Activated CD4-positive, alpha-beta T cell treated with anti-CD3 and anti-CD28 coated beads for 36 hours (primary cell): Measurements from ENCODE around the gene PPIAL4G. TPM values are rescaled to one million over a fixed set of nuclear protein-coding genes. Genes with fewer than 3 reads are reported as not detected.
"Not testable (repeated sequence)": the region's sequence is repeated elsewhere in the genome, so short reads cannot be mapped to it uniquely, and the experiment has no call there.

Experiments
- ATAC-seq: fragments of 200-7000 bp; cut with Tn5 transposase; one replicate; pipeline ENCODE4 v1.10.0; 2021; ENCODE audit warnings: mild to moderate bottlenecking, moderate library complexity
- CTCF ChIA-PET: fragments of 350-600 bp; sonication (Branson Sonifier 250); formaldehyde crosslinking; loops from one replicate; lab custom pipeline; 2021; ENCODE audit warnings: antibody characterized with exemption; lab: Charles Lee
- POLR2A ChIA-PET: fragments of 350-600 bp; sonication (Branson Sonifier 250); formaldehyde crosslinking; loops from one replicate; lab custom pipeline; 2021; ENCODE audit warnings: antibody characterized with exemption, inconsistent platforms; lab: Charles Lee
- DNase-seq: peaks from one replicate; pipeline ENCODE4 v3.0.0-alpha.2; 2020
- H3K27ac Mint-ChIP-seq: one replicate; pipeline ENCODE4 v1.8.0; 2021; ENCODE audit warnings: mixed read lengths
- H3K27me3 Mint-ChIP-seq: one replicate; pipeline ENCODE4 v1.8.0; 2021; ENCODE audit warnings: mixed read lengths
- H3K36me3 Mint-ChIP-seq: one replicate; pipeline ENCODE4 v1.8.0; 2021; ENCODE audit warnings: low read depth, mixed read lengths
- H3K4me1 Mint-ChIP-seq: one replicate; pipeline ENCODE4 v1.8.0; 2021; ENCODE audit warnings: mixed read lengths
- H3K4me3 Mint-ChIP-seq: one replicate; pipeline ENCODE4 v1.8.0; 2021; ENCODE audit warnings: mild to moderate bottlenecking, moderate library complexity, mixed read lengths
- H3K9me3 Mint-ChIP-seq: one replicate; pipeline ENCODE4 v1.8.0; 2021; ENCODE audit warnings: low read depth, mixed read lengths
- intact Hi-C, 2 experiments: fragments of 100-400 bp; cut with DNase I in 1 of 2; cut with micrococcal nuclease in 1 of 2; formaldehyde crosslinking; loops; one replicate each; pipeline versions ENCODE4 v1.14.2 to v1.15.1; 2022 to 2024; cut with DNase I, micrococcal nuclease
- total RNA-seq, 2 experiments: library from RNA; stranded (reverse); gene quantifications; one replicate each; pipeline ENCODE4 v1.2.3, GENCODE V29; 2021

Gene PPIAL4G
- total RNA-seq, 2 experiments from 2014 or later: 0.05 to 0.07 TPM

DNA sequence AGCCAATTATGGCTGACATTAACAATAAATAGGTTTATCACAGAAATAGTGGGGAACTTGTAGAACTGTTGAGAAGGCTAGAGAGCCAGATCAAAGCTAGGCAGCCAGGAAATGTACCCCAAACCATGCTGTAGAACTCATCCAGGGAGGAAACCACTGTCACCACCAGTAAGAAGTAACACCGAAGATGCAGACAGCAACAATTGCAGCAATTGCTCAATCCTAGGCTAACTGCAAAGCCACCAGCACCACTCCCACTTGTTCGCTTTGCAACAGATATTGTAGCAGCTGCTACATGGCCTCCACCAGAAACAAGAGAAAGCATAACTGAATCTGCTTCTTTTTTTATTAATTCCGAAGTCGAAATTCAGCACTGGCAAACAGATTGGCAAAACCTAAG is 2.0 kb downstream of the PPIAL4G start:
- POLR2A ChIA-PET, H3K27ac Mint-ChIP-seq, H3K9me3 Mint-ChIP-seq, H3K27me3 Mint-ChIP-seq, H3K4me3 Mint-ChIP-seq, intact Hi-C loops, H3K4me1 Mint-ChIP-seq, H3K36me3 Mint-ChIP-seq, CTCF ChIA-PET, ATAC-seq: not testable (repeated sequence)
- DNase-seq: peak; percentile 40

GRCh38 chr1:148459694-148460093 is 23.4 kb downstream of the PPIAL4G start:
- CTCF ChIA-PET, intact Hi-C loops, H3K36me3 Mint-ChIP-seq, H3K27me3 Mint-ChIP-seq, POLR2A ChIA-PET, DNase-seq, H3K4me1 Mint-ChIP-seq, H3K9me3 Mint-ChIP-seq, ATAC-seq: not testable (repeated sequence)
- Mint-ChIP-seq H3K27ac (peak overlapping the region; percentile 79), H3K4me3 (peak overlapping the region; percentile 77)

DNA sequence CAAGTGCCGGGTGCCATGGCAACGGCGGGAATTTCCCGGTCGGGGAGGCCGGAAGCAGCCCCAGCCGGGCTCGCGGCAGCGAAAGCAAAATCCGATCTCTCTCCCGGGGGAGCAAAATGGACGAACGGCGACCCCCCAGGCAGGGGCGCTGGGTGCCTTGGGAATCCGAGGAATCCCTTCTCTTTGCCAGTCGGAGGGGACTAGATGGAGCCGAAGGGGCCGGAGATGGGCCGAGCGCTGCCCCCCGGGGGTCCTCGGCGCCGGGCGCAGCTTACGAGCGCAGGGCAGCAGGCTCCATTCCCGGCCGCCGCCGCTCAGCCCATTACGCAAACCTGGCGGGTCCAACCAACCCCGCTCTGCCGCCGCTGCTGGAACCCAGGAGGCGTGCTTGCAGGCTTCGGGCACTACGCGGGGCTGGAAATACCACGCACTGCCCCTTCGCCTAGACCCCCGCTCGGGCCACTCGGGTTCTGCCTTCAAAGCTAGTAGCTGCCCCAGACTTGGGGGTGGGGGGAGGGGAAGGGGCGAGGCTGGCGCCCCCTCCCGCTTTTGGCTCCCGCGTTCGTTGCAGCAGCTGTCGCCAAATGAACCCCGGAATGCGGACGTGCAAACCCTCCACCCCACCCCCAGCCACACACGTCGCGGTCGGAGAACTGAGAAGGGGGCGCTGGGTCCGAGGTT is 24.1 kb downstream of the PPIAL4G start:
- H3K27me3 Mint-ChIP-seq, ATAC-seq, H3K9me3 Mint-ChIP-seq, intact Hi-C loops, CTCF ChIA-PET, H3K4me1 Mint-ChIP-seq, H3K36me3 Mint-ChIP-seq: not testable (repeated sequence)
- peak; percentile 69 for DNase-seq
- POLR2A ChIA-PET: interaction anchor here (0.6 kb wide), 1 partner anchor 64 kb away, joined by 3 read pairs; no protein-coding TSS in a partner anchor
- Mint-ChIP-seq H3K4me3 (peak overlapping the region; percentile 77), H3K27ac (peak overlapping the region; percentile 72)

- DNase-seq: peak; percentile 61
- peak overlapping the region; percentile 77 for H3K4me3 Mint-ChIP-seq
- H3K27me3 Mint-ChIP-seq, H3K4me1 Mint-ChIP-seq, ATAC-seq, intact Hi-C loops, CTCF ChIA-PET, H3K9me3 Mint-ChIP-seq, H3K36me3 Mint-ChIP-seq: not testable (repeated sequence)
- peak overlapping the region; percentile 93 for H3K27ac Mint-ChIP-seq
- POLR2A ChIA-PET: interaction anchor here (0.6 kb wide), 1 partner anchor 65 kb away, joined by 3 read pairs; no protein-coding TSS in a partner anchor
Measured at GRCh38 chr1:148458398-148458797, 24.7 kb downstream of the PPIAL4G start.

DNA sequence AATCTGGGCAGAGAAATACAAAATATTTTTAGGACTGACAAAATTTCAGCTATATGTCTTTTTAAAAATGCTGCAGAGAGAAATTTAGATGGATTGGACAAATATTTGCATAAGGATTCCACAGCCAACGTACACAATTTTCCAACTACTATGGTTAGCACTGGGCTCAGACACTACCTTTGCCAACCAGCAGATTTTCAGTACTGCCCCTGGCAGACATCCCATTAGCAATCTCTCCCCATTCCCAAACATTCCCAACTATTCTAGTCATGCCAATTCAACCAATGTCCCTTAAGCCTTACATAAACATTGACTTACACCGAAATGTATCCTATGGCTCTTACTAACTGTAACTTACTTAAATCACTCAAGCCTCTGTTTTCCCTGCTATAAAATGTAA is 30.3 kb downstream of the PPIAL4G start:
- POLR2A ChIA-PET, H3K27me3 Mint-ChIP-seq, DNase-seq, H3K4me3 Mint-ChIP-seq, CTCF ChIA-PET, H3K4me1 Mint-ChIP-seq, H3K27ac Mint-ChIP-seq, H3K36me3 Mint-ChIP-seq, intact Hi-C loops, ATAC-seq, H3K9me3 Mint-ChIP-seq: not testable (repeated sequence)

- H3K36me3 Mint-ChIP-seq: peaks cover 20% of the 10 kb centered on the region
- ATAC-seq, POLR2A ChIA-PET, H3K9me3 Mint-ChIP-seq, DNase-seq, H3K27ac Mint-ChIP-seq, H3K4me3 Mint-ChIP-seq, CTCF ChIA-PET, H3K27me3 Mint-ChIP-seq, intact Hi-C loops: not testable (repeated sequence)
- H3K4me1 Mint-ChIP-seq: peaks cover 36% of the 10 kb centered on the region
Measured at GRCh38 chr1:148439654-148440325, 43.3 kb downstream of the PPIAL4G start.

GRCh38 chr1:148435406-148435805 is 47.7 kb downstream of the PPIAL4G start:
- intact Hi-C loops: no loop called here
- no peak overlapping the region for H3K27ac Mint-ChIP-seq
- no peaks in the 10 kb centered on the region for H3K27me3 Mint-ChIP-seq
- no peaks in the 10 kb centered on the region for H3K9me3 Mint-ChIP-seq
- H3K4me3 Mint-ChIP-seq: no peak overlapping the region
- ATAC-seq: no peak
- H3K36me3 Mint-ChIP-seq: peaks cover 49% of the 10 kb centered on the region
- POLR2A ChIA-PET: no interaction called here
- no peak for DNase-seq
- H3K4me1 Mint-ChIP-seq: peaks cover 59% of the 10 kb centered on the region
- CTCF ChIA-PET: no interaction called here

DNA sequence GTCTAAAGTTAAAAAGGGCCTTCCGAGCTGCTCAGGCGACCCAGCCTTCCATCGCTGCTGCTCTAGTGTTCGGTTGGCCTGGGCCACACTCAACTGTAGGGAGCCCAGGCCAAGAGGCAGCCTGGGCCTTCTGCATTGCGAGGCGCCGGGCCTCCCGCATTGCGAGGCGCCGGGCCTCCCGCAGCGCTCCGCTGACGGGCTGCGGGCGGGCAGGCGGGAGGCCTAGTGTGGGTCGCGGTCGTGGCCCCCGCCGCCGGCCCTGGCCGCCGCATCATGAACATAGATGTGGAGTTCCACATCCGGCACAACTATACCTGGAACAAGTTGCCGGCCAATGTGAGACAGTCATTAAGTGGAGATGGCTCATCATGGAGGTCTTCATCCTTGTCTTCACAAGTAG is 48.3 kb downstream of the PPIAL4G start:
- no peak overlapping the region for H3K27ac Mint-ChIP-seq
- H3K4me1 Mint-ChIP-seq: peaks cover 63% of the 10 kb centered on the region
- CTCF ChIA-PET: no interaction called here
- ATAC-seq: no peak
- no peaks in the 10 kb centered on the region for H3K27me3 Mint-ChIP-seq
- POLR2A ChIA-PET: no interaction called here
- H3K4me3 Mint-ChIP-seq: no peak overlapping the region
- intact Hi-C loops: no loop called here
- H3K36me3 Mint-ChIP-seq: peaks cover 55% of the 10 kb centered on the region
- H3K9me3 Mint-ChIP-seq: no peaks in the 10 kb centered on the region
- DNase-seq: no peak

- intact Hi-C loops, H3K27ac Mint-ChIP-seq: not testable (repeated sequence)
- H3K4me1 Mint-ChIP-seq: peaks cover 62% of the 10 kb centered on the region
Measured at GRCh38 chr1:148432916-148433317, 50.2 kb downstream of the PPIAL4G start.

More at GRCh38 chr1:148432916-148433317, 50.2 kb downstream of the PPIAL4G start:
- ATAC-seq, DNase-seq, CTCF ChIA-PET, POLR2A ChIA-PET, H3K27me3 Mint-ChIP-seq, H3K9me3 Mint-ChIP-seq, H3K4me3 Mint-ChIP-seq: not testable (repeated sequence)
- peaks cover 64% of the 10 kb centered on the region for H3K36me3 Mint-ChIP-seq

Other genes starting within 250 kb of the PPIAL4G start
- 10 to 100 TPM; 10.2 to 14.8 TPM for gene NBPF14, start 112.7 kb upstream of the PPIAL4G start, total RNA-seq